ENCODE measurements around the gene CD53. TPM values are rescaled to one million over a fixed set of nuclear protein-coding genes. Genes with fewer than 3 reads are reported as not detected.
A peak's percentile ranks its signal among the peaks of the same experiment; 100 is the strongest.
"Not testable (repeated sequence)": the region's sequence is repeated elsewhere in the genome, so short reads cannot be mapped to it uniquely, and the experiment has no call there.

Gene CD53
- 334 TPM for total RNA-seq

GRCh38 chr1:110872745-110873720, at the start of gene CD53:
Gene CD53, plus strand, starts transcription at chr1:110873148. Its CDS starts 18,261 bp downstream, at chr1:110891409.
- no peaks in the 10 kb centered on the region for H3K27me3 ChIP-seq (ENCODE audit: insufficient read depth, low read length)
- H3K9me3 ChIP-seq (ENCODE audit: low read depth, low read length), result no peaks in the 10 kb centered on the region
- H3K4me1 ChIP-seq (ENCODE audit: insufficient read depth, low read length), result peaks cover 39% of the 10 kb centered on the region
- H3K4me3 ChIP-seq (ENCODE audit: low read length), result peak within 1 kb of the TSS; percentile 64

GRCh38 chr1:110824192-110824591, 48.8 kb upstream of the CD53 start:
- H3K4me1 ChIP-seq (ENCODE audit: insufficient read depth, low read length), result no peaks in the 10 kb centered on the region
- H3K4me3 ChIP-seq (ENCODE audit: low read length), result no peak overlapping the region
- H3K27me3 ChIP-seq (ENCODE audit: insufficient read depth, low read length), result no peaks in the 10 kb centered on the region
- peaks cover 4% of the 10 kb centered on the region for H3K9me3 ChIP-seq (ENCODE audit: low read depth, low read length)

GRCh38 chr1:110829955-110830553, 42.9 kb upstream of the CD53 start:
- H3K9me3 ChIP-seq (ENCODE audit: low read depth, low read length), result no peaks in the 10 kb centered on the region
- no peak overlapping the region for H3K4me3 ChIP-seq (ENCODE audit: low read length)
- H3K27me3 ChIP-seq (ENCODE audit: insufficient read depth, low read length), result no peaks in the 10 kb centered on the region
- peaks cover 3% of the 10 kb centered on the region for H3K4me1 ChIP-seq (ENCODE audit: insufficient read depth, low read length)

- H3K27me3 ChIP-seq (ENCODE audit: insufficient read depth, low read length); H3K4me1 ChIP-seq (ENCODE audit: insufficient read depth, low read length): not testable (repeated sequence)
Observed at GRCh38 chr1:110833779-110834178, 39.2 kb upstream of the CD53 start.

GRCh38 chr1:110846861-110847260, 26.1 kb upstream of the CD53 start:
- H3K4me3 ChIP-seq (ENCODE audit: low read length), result no peak overlapping the region
- H3K9me3 ChIP-seq (ENCODE audit: low read depth, low read length), result no peaks in the 10 kb centered on the region
- H3K27me3 ChIP-seq (ENCODE audit: insufficient read depth, low read length), result no peaks in the 10 kb centered on the region
- H3K4me1 ChIP-seq (ENCODE audit: insufficient read depth, low read length), result no peaks in the 10 kb centered on the region

More at GRCh38 chr1:110833779-110834178, 39.2 kb upstream of the CD53 start:
- H3K9me3 ChIP-seq (ENCODE audit: low read depth, low read length); H3K4me3 ChIP-seq (ENCODE audit: low read length): not testable (repeated sequence)

GRCh38 chr1:110850145-110850544, 22.8 kb upstream of the CD53 start:
- no peaks in the 10 kb centered on the region for H3K27me3 ChIP-seq (ENCODE audit: insufficient read depth, low read length)
- H3K4me1 ChIP-seq (ENCODE audit: insufficient read depth, low read length), result no peaks in the 10 kb centered on the region
- no peaks in the 10 kb centered on the region for H3K9me3 ChIP-seq (ENCODE audit: low read depth, low read length)
- no peak overlapping the region for H3K4me3 ChIP-seq (ENCODE audit: low read length)

DNA sequence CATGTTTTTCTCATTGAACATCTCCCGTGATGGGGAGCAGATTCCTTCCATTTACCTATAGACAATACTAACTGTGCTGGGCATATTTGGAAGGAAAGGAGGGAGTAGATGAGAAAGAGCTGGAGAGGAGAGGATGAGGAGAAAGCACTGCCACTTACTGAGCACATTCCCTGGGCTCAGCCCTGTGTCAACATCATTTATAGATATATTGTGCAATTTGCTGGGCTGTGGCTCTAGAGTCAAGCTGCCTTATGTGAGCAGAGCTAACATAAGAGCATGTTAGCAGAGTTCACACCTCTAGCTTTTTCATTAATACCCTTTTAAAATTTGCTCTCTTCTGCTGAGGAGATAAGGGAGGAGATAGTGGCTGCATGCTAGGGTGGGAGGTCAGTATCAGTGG, 22.3 kb upstream of the CD53 start:
- Histone ChIP-seq H3K4me1 (ENCODE audit: insufficient read depth, low read length) (no peaks in the 10 kb centered on the region), H3K9me3 (ENCODE audit: low read depth, low read length) (no peaks in the 10 kb centered on the region), H3K4me3 (ENCODE audit: low read length) (no peak overlapping the region), H3K27me3 (ENCODE audit: insufficient read depth, low read length) (no peaks in the 10 kb centered on the region)

GRCh38 chr1:110853135-110853534, 19.8 kb upstream of the CD53 start:
- Histone ChIP-seq H3K4me1 (ENCODE audit: insufficient read depth, low read length) (no peaks in the 10 kb centered on the region), H3K4me3 (ENCODE audit: low read length) (no peak overlapping the region), H3K9me3 (ENCODE audit: low read depth, low read length) (no peaks in the 10 kb centered on the region), H3K27me3 (ENCODE audit: insufficient read depth, low read length) (no peaks in the 10 kb centered on the region)

DNA sequence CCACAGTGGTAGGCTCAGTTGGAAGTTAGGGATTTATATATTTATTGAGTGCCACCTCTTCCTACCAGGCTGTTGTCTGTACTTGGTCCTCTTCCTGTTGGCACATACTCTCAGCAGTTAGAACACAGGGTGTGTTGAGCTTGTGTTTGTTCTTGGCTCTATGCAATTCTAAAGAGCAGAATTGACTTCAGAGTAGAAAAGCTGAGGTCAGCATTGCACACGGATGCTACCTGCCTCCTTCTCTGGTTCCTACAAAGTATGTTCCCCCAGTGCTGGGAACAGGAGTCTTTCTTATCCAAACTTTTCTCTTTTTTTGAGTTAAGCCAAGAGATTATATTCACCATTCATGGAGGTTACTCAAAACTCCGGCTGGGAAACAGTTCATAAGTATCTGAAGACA, 16.5 kb upstream of the CD53 start:
- H3K9me3 ChIP-seq (ENCODE audit: low read depth, low read length), result no peaks in the 10 kb centered on the region
- no peaks in the 10 kb centered on the region for H3K27me3 ChIP-seq (ENCODE audit: insufficient read depth, low read length)
- no peak overlapping the region for H3K4me3 ChIP-seq (ENCODE audit: low read length)
- no peaks in the 10 kb centered on the region for H3K4me1 ChIP-seq (ENCODE audit: insufficient read depth, low read length)

GRCh38 chr1:110857964-110858948, 14.7 kb upstream of the CD53 start:
- no peaks in the 10 kb centered on the region for H3K27me3 ChIP-seq (ENCODE audit: insufficient read depth, low read length)
- no peaks in the 10 kb centered on the region for H3K9me3 ChIP-seq (ENCODE audit: low read depth, low read length)
- H3K4me3 ChIP-seq (ENCODE audit: low read length), result no peak overlapping the region

DNA sequence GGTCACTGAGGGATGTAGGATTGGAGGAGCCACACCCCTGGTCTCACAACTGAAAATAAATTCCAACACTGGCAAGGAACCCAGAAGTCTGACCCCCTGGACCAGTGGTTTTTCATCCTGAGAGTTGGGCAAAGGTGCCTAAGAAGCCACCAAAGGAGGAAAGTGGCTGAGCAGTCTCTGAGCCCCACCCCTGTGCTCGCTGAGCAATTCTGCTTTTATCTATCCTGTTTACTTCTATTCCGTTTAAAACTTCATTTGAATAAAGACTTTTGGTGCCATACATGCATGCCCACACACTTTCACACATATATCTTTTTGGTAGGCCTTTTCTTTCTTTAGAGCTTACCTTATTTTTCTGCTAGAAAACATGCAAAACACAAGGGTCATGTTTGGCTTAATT, 13.9 kb upstream of the CD53 start:
- Histone ChIP-seq H3K9me3 (ENCODE audit: low read depth, low read length) (no peaks in the 10 kb centered on the region), H3K4me1 (ENCODE audit: insufficient read depth, low read length) (no peaks in the 10 kb centered on the region), H3K4me3 (ENCODE audit: low read length) (no peak overlapping the region), H3K27me3 (ENCODE audit: insufficient read depth, low read length) (no peaks in the 10 kb centered on the region)

More at GRCh38 chr1:110857964-110858948, 14.7 kb upstream of the CD53 start:
- H3K4me1 ChIP-seq (ENCODE audit: insufficient read depth, low read length), result no peaks in the 10 kb centered on the region

DNA sequence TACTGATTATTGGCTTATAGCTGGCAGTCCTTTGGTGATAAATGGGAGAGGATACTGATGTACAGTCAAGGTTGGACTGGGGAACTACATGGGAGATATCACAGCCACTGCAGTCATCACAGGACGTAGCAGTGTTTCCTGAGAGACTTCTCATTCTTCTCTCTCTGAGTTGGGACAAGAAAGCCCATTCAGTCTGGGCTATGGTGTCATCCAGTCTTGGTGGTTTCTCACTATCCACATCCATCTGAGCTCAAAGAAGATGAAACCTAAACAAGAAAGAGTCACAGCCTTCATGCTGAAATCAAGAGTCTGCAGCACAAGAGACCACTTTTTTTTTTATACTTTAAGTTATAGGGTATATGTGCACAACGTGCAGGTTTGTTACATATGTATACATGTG, 12.8 kb upstream of the CD53 start:
- no peak overlapping the region for H3K4me3 ChIP-seq (ENCODE audit: low read length)
- no peaks in the 10 kb centered on the region for H3K4me1 ChIP-seq (ENCODE audit: insufficient read depth, low read length)
- H3K27me3 ChIP-seq (ENCODE audit: insufficient read depth, low read length), result no peaks in the 10 kb centered on the region
- H3K9me3 ChIP-seq (ENCODE audit: low read depth, low read length), result peaks cover 4% of the 10 kb centered on the region

GRCh38 chr1:110860620-110861019, 12.3 kb upstream of the CD53 start:
- H3K27me3 ChIP-seq (ENCODE audit: insufficient read depth, low read length); H3K4me1 ChIP-seq (ENCODE audit: insufficient read depth, low read length); H3K9me3 ChIP-seq (ENCODE audit: low read depth, low read length); H3K4me3 ChIP-seq (ENCODE audit: low read length): not testable (repeated sequence)

DNA sequence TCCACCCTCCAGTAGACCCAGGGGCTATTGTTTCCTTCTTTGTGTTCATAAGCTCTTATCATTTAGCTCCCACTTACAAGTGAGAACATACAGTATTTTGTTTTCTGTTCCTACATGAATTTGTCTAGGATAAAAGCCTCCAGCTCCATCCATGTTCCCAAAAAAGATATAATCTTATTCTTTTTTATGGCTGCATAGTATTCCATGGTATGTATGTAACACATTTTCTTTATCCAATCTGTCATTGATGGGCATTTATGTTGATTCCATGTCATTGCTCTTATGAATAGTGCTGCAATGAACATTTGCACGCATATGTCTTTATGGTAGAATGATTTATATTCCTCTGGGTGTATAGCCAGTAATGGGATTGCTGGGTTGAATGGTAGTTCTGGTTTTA, 11.0 kb upstream of the CD53 start:
- not testable (repeated sequence) for H3K4me1 ChIP-seq (ENCODE audit: insufficient read depth, low read length); H3K27me3 ChIP-seq (ENCODE audit: insufficient read depth, low read length); H3K4me3 ChIP-seq (ENCODE audit: low read length)
- peaks cover 11% of the 10 kb centered on the region for H3K9me3 ChIP-seq (ENCODE audit: low read depth, low read length)

- Histone ChIP-seq H3K9me3 (ENCODE audit: low read depth, low read length) (peaks cover 11% of the 10 kb centered on the region), H3K4me3 (ENCODE audit: low read length) (no peak overlapping the region), H3K4me1 (ENCODE audit: insufficient read depth, low read length) (no peaks in the 10 kb centered on the region), H3K27me3 (ENCODE audit: insufficient read depth, low read length) (no peaks in the 10 kb centered on the region)
Observed at GRCh38 chr1:110864287-110864686, 8.7 kb upstream of the CD53 start.

Measured in mononuclear cell (primary cell).